ENCODE data around the gene COX7A1.
"Not testable (repeated sequence)": the region's sequence is repeated elsewhere in the genome, so short reads cannot be mapped to it uniquely, and the experiment has no call there.

COX7A1 gene

GRCh38 chr19:36151144-36152018 lies 866 bp downstream of the COX7A1 start:
- Mint-ChIP-seq H3K4me1 (peaks cover 3% of the 10 kb centered on the region), H3K27ac (no peak overlapping the region), H3K36me3 (peaks cover 11% of the 10 kb centered on the region), H3K4me3 (no peak overlapping the region), H3K27me3 (no peaks in the 10 kb centered on the region), H3K9me3 (no peaks in the 10 kb centered on the region)

- Mint-ChIP-seq H3K4me1 (peaks cover 3% of the 10 kb centered on the region), H3K9me3 (no peaks in the 10 kb centered on the region), H3K4me3 (no peak overlapping the region), H3K27ac (no peak overlapping the region), H3K27me3 (no peaks in the 10 kb centered on the region), H3K36me3 (peaks cover 12% of the 10 kb centered on the region)
These were observed 1.7 kb downstream of the COX7A1 start for GRCh38 chr19:36150586-36150985.

- Mint-ChIP-seq H3K4me1 (peaks cover 3% of the 10 kb centered on the region), H3K27me3 (no peaks in the 10 kb centered on the region), H3K9me3 (no peaks in the 10 kb centered on the region), H3K36me3 (peaks cover 11% of the 10 kb centered on the region), H3K27ac (no peak overlapping the region), H3K4me3 (no peak overlapping the region)
These were observed 2.4 kb downstream of the COX7A1 start for GRCh38 chr19:36149673-36150406.

- Mint-ChIP-seq H3K4me3 (no peak overlapping the region), H3K36me3 (peaks cover 14% of the 10 kb centered on the region), H3K4me1 (peaks cover 20% of the 10 kb centered on the region), H3K27ac (no peak overlapping the region), H3K27me3 (no peaks in the 10 kb centered on the region), H3K9me3 (no peaks in the 10 kb centered on the region)
These were observed 7.6 kb downstream of the COX7A1 start for GRCh38 chr19:36144624-36145023.

GRCh38 chr19:36142496-36142895 lies 9.8 kb downstream of the COX7A1 start:
- Mint-ChIP-seq H3K4me1 (peaks cover 20% of the 10 kb centered on the region), H3K9me3 (no peaks in the 10 kb centered on the region), H3K36me3 (peaks cover 14% of the 10 kb centered on the region), H3K4me3 (no peak overlapping the region), H3K27ac (no peak overlapping the region), H3K27me3 (no peaks in the 10 kb centered on the region)

- Mint-ChIP-seq H3K27ac (no peak overlapping the region), H3K36me3 (peaks cover 12% of the 10 kb centered on the region), H3K9me3 (no peaks in the 10 kb centered on the region), H3K4me1 (peaks cover 20% of the 10 kb centered on the region), H3K27me3 (no peaks in the 10 kb centered on the region), H3K4me3 (peak overlapping the region; percentile 87)
These were observed 10.2 kb downstream of the COX7A1 start for GRCh38 chr19:36142046-36142445.

GRCh38 chr19:36141039-36141927 lies 11.0 kb downstream of the COX7A1 start:
- no peaks in the 10 kb centered on the region for H3K9me3 Mint-ChIP-seq
- H3K4me1 Mint-ChIP-seq, result peaks cover 17% of the 10 kb centered on the region
- H3K27ac Mint-ChIP-seq, result peak overlapping the region; percentile 80
- H3K27me3 Mint-ChIP-seq, result no peaks in the 10 kb centered on the region
- peaks cover 8% of the 10 kb centered on the region for H3K36me3 Mint-ChIP-seq
- H3K4me3 Mint-ChIP-seq, result peak overlapping the region; percentile 87

- H3K27ac Mint-ChIP-seq, result peak overlapping the region; percentile 95
- peaks cover 8% of the 10 kb centered on the region for H3K36me3 Mint-ChIP-seq
- H3K9me3 Mint-ChIP-seq, result no peaks in the 10 kb centered on the region
- H3K27me3 Mint-ChIP-seq, result no peaks in the 10 kb centered on the region
- H3K4me1 Mint-ChIP-seq, result peaks cover 17% of the 10 kb centered on the region
- peak overlapping the region; percentile 87 for H3K4me3 Mint-ChIP-seq
These were observed 11.8 kb downstream of the COX7A1 start for GRCh38 chr19:36140304-36141038.

GRCh38 chr19:36139473-36140303 lies 12.6 kb downstream of the COX7A1 start, which contains the start of gene CAPNS1:
Gene CAPNS1, plus strand, starts transcription at chr19:36140066. Its CDS starts 946 bp downstream, at chr19:36141012.
- peak within 1 kb of the TSS; percentile 95 for H3K27ac Mint-ChIP-seq
- H3K36me3 Mint-ChIP-seq, result peaks cover 8% of the 10 kb centered on the region
- no peaks in the 10 kb centered on the region for H3K27me3 Mint-ChIP-seq
- peak within 1 kb of the TSS; percentile 87 for H3K4me3 Mint-ChIP-seq
- no peaks in the 10 kb centered on the region for H3K9me3 Mint-ChIP-seq
- peaks cover 17% of the 10 kb centered on the region for H3K4me1 Mint-ChIP-seq

- H3K36me3 Mint-ChIP-seq, result peaks cover 8% of the 10 kb centered on the region
- peak overlapping the region; percentile 87 for H3K4me3 Mint-ChIP-seq
- no peaks in the 10 kb centered on the region for H3K27me3 Mint-ChIP-seq
- peaks cover 17% of the 10 kb centered on the region for H3K4me1 Mint-ChIP-seq
- no peak overlapping the region for H3K27ac Mint-ChIP-seq
- H3K9me3 Mint-ChIP-seq, result no peaks in the 10 kb centered on the region
These were observed 13.2 kb downstream of the COX7A1 start for GRCh38 chr19:36139120-36139472.

GRCh38 chr19:36136964-36137686 lies 15.1 kb downstream of the COX7A1 start:
- peaks cover 21% of the 10 kb centered on the region for H3K4me1 Mint-ChIP-seq
- H3K36me3 Mint-ChIP-seq, result peaks cover 4% of the 10 kb centered on the region
- H3K27ac Mint-ChIP-seq, result peak overlapping the region; percentile 84
- no peak overlapping the region for H3K4me3 Mint-ChIP-seq
- H3K27me3 Mint-ChIP-seq, result no peaks in the 10 kb centered on the region
- H3K9me3 Mint-ChIP-seq, result no peaks in the 10 kb centered on the region

GRCh38 chr19:36134867-36135266 lies 17.4 kb downstream of the COX7A1 start:
- not testable (repeated sequence) for H3K4me3 Mint-ChIP-seq, H3K27ac Mint-ChIP-seq, H3K27me3 Mint-ChIP-seq, H3K36me3 Mint-ChIP-seq, H3K9me3 Mint-ChIP-seq
- peaks cover 16% of the 10 kb centered on the region for H3K4me1 Mint-ChIP-seq

- H3K4me1 Mint-ChIP-seq, result peaks cover 26% of the 10 kb centered on the region
- H3K9me3 Mint-ChIP-seq, H3K4me3 Mint-ChIP-seq, H3K27me3 Mint-ChIP-seq, H3K36me3 Mint-ChIP-seq, H3K27ac Mint-ChIP-seq: not testable (repeated sequence)
These were observed 21.0 kb downstream of the COX7A1 start for GRCh38 chr19:36131221-36131620.

- Mint-ChIP-seq H3K36me3 (peaks cover 4% of the 10 kb centered on the region), H3K27ac (peak overlapping the region; percentile 99), H3K9me3 (no peaks in the 10 kb centered on the region), H3K4me1 (peaks cover 29% of the 10 kb centered on the region), H3K27me3 (no peaks in the 10 kb centered on the region), H3K4me3 (peak overlapping the region; percentile 91)
These were observed 23.9 kb downstream of the COX7A1 start for GRCh38 chr19:36128392-36128736.
